Neural crest cell (in vitro differentiated cells): ENCODE data around the gene MALAT1. TPM values are rescaled to one million over a fixed set of nuclear protein-coding genes. Genes with fewer than 3 reads are reported as not detected.
"Not testable (repeated sequence)": the region's sequence is repeated elsewhere in the genome, so short reads cannot be mapped to it uniquely, and the experiment has no call there.

Source experiments
- DNase-seq: peaks from one replicate; pipeline ENCODE4 v3.0.0; 2021; ENCODE audit warnings: low read depth, mixed read lengths, low spot score
- H3K27ac Mint-ChIP-seq: one replicate; pipeline ENCODE4 v1.8.0; 2021; ENCODE audit warnings: mild to moderate bottlenecking, mixed read lengths; ENCODE audit not compliant: unreplicated experiment
- H3K27me3 Mint-ChIP-seq: 2 replicates; pipeline ENCODE4 v1.8.0; 2021; ENCODE audit warnings: low read depth, mild to moderate bottlenecking, mixed read lengths
- H3K36me3 Mint-ChIP-seq: 2 replicates; pipeline ENCODE4 v1.8.0; 2021; ENCODE audit warnings: low read depth, mild to moderate bottlenecking, mixed read lengths
- H3K4me1 Mint-ChIP-seq: 2 replicates; pipeline ENCODE4 v1.8.0; 2021; ENCODE audit warnings: mixed read lengths
- H3K4me3 Mint-ChIP-seq: one replicate; pipeline ENCODE4 v1.8.0; 2021; ENCODE audit warnings: mild to moderate bottlenecking, mixed read lengths
- H3K9me3 Mint-ChIP-seq: 2 replicates; pipeline ENCODE4 v1.8.0; 2021; ENCODE audit warnings: mixed read lengths
- CTCF ChIP-seq: fragments of 200-600 bp; sonication (generic); conservative IDR thresholded peaks from 2 replicates; pipeline ENCODE4 v1.5.0; 2021; ENCODE audit warnings: antibody characterized with exemption, mild to moderate bottlenecking
- total RNA-seq: library from RNA; stranded (reverse); gene quantifications from 2 replicates; pipeline ENCODE4 v1.2.1, GENCODE V29; 2021

The MALAT1 gene
- total RNA-seq, 1 donor from 2014 or later: 5,409 TPM

GRCh38 chr11:65471447-65471891 is 27.4 kb upstream of the MALAT1 start:
- Mint-ChIP-seq H3K27me3 (no peaks in the 10 kb centered on the region), H3K4me3 (no peak overlapping the region), H3K36me3 (no peaks in the 10 kb centered on the region), H3K9me3 (no peaks in the 10 kb centered on the region), H3K4me1 (peaks cover 12% of the 10 kb centered on the region), H3K27ac (no peak overlapping the region)
- TF ChIP-seq CTCF: peak; percentile 54
- no peak for DNase-seq

GRCh38 chr11:65472588-65473277 is 26.1 kb upstream of the MALAT1 start:
- DNase-seq, H3K27ac Mint-ChIP-seq, H3K36me3 Mint-ChIP-seq, H3K4me3 Mint-ChIP-seq, H3K27me3 Mint-ChIP-seq, H3K9me3 Mint-ChIP-seq: not testable (repeated sequence)
- H3K4me1 Mint-ChIP-seq: peaks cover 20% of the 10 kb centered on the region

- no peaks in the 10 kb centered on the region for H3K9me3 Mint-ChIP-seq
- H3K27me3 Mint-ChIP-seq: no peaks in the 10 kb centered on the region
- peaks cover 24% of the 10 kb centered on the region for H3K4me1 Mint-ChIP-seq
- no peak overlapping the region for H3K27ac Mint-ChIP-seq
- H3K36me3 Mint-ChIP-seq: no peaks in the 10 kb centered on the region
- no peak for DNase-seq
- TF ChIP-seq CTCF: no peak
- H3K4me3 Mint-ChIP-seq: no peak overlapping the region
Observed at GRCh38 chr11:65473278-65473860, 25.5 kb upstream of the MALAT1 start.

GRCh38 chr11:65474864-65475263 is 24.0 kb upstream of the MALAT1 start:
- no peak for DNase-seq
- no peak overlapping the region for H3K27ac Mint-ChIP-seq

GRCh38 chr11:65476632-65477148 is 22.2 kb upstream of the MALAT1 start:
- no peaks in the 10 kb centered on the region for H3K36me3 Mint-ChIP-seq
- no peaks in the 10 kb centered on the region for H3K9me3 Mint-ChIP-seq
- H3K27me3 Mint-ChIP-seq: no peaks in the 10 kb centered on the region
- peak overlapping the region; percentile 98 for H3K27ac Mint-ChIP-seq
- no peak for DNase-seq
- peaks cover 42% of the 10 kb centered on the region for H3K4me1 Mint-ChIP-seq
- peak overlapping the region; percentile 94 for H3K4me3 Mint-ChIP-seq
- TF ChIP-seq CTCF: no peak

More at GRCh38 chr11:65474864-65475263, 24.0 kb upstream of the MALAT1 start:
- H3K27me3 Mint-ChIP-seq: no peaks in the 10 kb centered on the region
- TF ChIP-seq CTCF: no peak
- H3K36me3 Mint-ChIP-seq: no peaks in the 10 kb centered on the region
- H3K4me3 Mint-ChIP-seq: peak overlapping the region; percentile 53
- H3K4me1 Mint-ChIP-seq: peaks cover 37% of the 10 kb centered on the region
- no peaks in the 10 kb centered on the region for H3K9me3 Mint-ChIP-seq
